LoVo (cell line): Measurements from ENCODE around the gene MGAT5B.

Experiments used
- DNase-seq: peaks from one replicate; pipeline ENCODE4 v3.0.0-alpha.2; 2016; ENCODE audit warnings: low spot score

Gene MGAT5B

GRCh38 chr17:76981545-76982295 is 113.5 kb downstream of the MGAT5B start:
- DNase-seq, result no peak

GRCh38 chr17:76982408-76983074 is 114.3 kb downstream of the MGAT5B start:
- no peak for DNase-seq

GRCh38 chr17:76983075-76983775 is 115.0 kb downstream of the MGAT5B start:
- DNase-seq, result no peak

- DNase-seq, result no peak
These were observed 118.2 kb downstream of the MGAT5B start for GRCh38 chr17:76986365-76986764.

GRCh38 chr17:76987486-76988093 is 119.4 kb downstream of the MGAT5B start:
- no peak for DNase-seq

- DNase-seq, result no peak
These were observed 120.6 kb downstream of the MGAT5B start for GRCh38 chr17:76988796-76989195.

GRCh38 chr17:76989519-76989918 is 121.3 kb downstream of the MGAT5B start:
- DNase-seq, result no peak

GRCh38 chr17:76992891-76993290 is 124.7 kb downstream of the MGAT5B start:
- no peak for DNase-seq

- DNase-seq, result no peak
These were observed 125.4 kb downstream of the MGAT5B start for GRCh38 chr17:76993651-76994050.

GRCh38 chr17:76994237-76994637 is 126.0 kb downstream of the MGAT5B start:
- no peak for DNase-seq

- DNase-seq, result no peak
These were observed 127.3 kb downstream of the MGAT5B start for GRCh38 chr17:76995387-76996105.

GRCh38 chr17:76996741-76997694 is 128.8 kb downstream of the MGAT5B start:
- no peak for DNase-seq

- no peak for DNase-seq
These were observed 129.9 kb downstream of the MGAT5B start for GRCh38 chr17:76997981-76998531.

GRCh38 chr17:76998839-76999238 is 130.6 kb downstream of the MGAT5B start:
- no peak for DNase-seq
